ENCODE measurements around the gene RAD50. TPM values are rescaled to one million over a fixed set of nuclear protein-coding genes. Genes with fewer than 3 reads are reported as not detected.

The RAD50 gene
- polyA plus RNA-seq, 1 experiment = 9.7 TPM

DNA sequence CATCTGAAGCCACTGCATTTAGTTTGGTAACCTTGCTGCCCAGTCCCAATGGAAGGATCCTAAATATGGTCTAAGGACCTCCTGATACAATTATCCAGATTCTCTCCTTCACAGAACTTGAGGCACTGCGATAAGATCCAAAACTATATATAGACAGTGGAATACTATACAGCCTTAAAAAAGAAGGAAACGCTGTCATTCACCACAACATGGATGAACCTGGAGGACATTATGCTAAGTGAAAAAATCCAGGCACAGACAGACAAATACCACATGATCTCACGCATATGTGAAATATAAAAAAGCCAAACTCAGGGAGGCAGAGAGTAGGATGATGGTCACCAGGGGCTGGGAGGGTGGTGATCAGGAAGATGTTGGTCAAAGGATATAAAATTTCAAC lies 114.2 kb downstream of the RAD50 start:
- TF ChIP-seq, protein P1, sequence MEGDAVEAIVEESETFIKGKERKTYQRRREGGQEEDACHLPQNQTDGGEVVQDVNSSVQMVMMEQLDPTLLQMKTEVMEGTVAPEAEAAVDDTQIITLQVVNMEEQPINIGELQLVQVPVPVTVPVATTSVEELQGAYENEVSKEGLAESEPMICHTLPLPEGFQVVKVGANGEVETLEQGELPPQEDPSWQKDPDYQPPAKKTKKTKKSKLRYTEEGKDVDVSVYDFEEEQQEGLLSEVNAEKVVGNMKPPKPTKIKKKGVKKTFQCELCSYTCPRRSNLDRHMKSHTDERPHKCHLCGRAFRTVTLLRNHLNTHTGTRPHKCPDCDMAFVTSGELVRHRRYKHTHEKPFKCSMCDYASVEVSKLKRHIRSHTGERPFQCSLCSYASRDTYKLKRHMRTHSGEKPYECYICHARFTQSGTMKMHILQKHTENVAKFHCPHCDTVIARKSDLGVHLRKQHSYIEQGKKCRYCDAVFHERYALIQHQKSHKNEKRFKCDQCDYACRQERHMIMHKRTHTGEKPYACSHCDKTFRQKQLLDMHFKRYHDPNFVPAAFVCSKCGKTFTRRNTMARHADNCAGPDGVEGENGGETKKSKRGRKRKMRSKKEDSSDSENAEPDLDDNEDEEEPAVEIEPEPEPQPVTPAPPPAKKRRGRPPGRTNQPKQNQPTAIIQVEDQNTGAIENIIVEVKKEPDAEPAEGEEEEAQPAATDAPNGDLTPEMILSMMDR (IDR thresholded peaks at IDR 0.05; ENCODE audit: insufficient read depth, low read depth, low read length) = no peak
- H3K4me3 ChIP-seq (ENCODE audit: low read depth, low read length) = no peak overlapping the region
- no peak for DNase-seq (ENCODE audit: low read depth)
- no peaks in the 10 kb centered on the region for H3K36me3 ChIP-seq (ENCODE audit: control insufficient read depth, insufficient read depth, low read length)
- H3K27me3 ChIP-seq (ENCODE audit: control insufficient read depth, insufficient read depth, low read length) = no peaks in the 10 kb centered on the region
- ChIA-PET CTCF (interaction anchor here (0.6 kb wide), 1 partner anchor 16 kb away, joined by 3 read pairs; no protein-coding TSS in a partner anchor), POLR2A (no interaction called here)

DNA sequence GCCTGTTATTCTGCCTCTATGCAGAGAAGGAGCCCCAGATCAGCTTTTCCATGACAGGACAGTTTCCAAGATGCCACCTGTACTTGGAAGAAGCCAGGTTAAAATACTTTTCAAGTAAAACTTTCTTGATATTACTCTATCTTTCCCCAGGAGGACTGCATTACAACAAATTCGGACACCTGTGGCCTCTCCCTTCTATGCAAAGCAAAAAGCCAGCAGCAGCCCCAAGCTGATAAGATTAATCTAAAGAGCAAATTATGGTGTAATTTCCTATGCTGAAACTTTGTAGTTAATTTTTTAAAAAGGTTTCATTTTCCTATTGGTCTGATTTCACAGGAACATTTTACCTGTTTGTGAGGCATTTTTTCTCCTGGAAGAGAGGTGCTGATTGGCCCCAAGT lies 116.7 kb downstream of the RAD50 start:
- ChIA-PET POLR2A (no interaction called here), CTCF (interaction anchor here (0.7 kb wide), 1 partner anchor 97 kb away, joined by 3 read pairs; no protein-coding TSS in a partner anchor)
- Histone ChIP-seq H3K36me3 (ENCODE audit: control insufficient read depth, insufficient read depth, low read length) (no peaks in the 10 kb centered on the region), H3K27me3 (ENCODE audit: control insufficient read depth, insufficient read depth, low read length) (no peaks in the 10 kb centered on the region), H3K4me3 (ENCODE audit: low read depth, low read length) (no peak overlapping the region)
- TF ChIP-seq, protein P1 (IDR thresholded peaks at IDR 0.05; ENCODE audit: insufficient read depth, low read depth, low read length) = no peak
- no peak for DNase-seq (ENCODE audit: low read depth)

DNA sequence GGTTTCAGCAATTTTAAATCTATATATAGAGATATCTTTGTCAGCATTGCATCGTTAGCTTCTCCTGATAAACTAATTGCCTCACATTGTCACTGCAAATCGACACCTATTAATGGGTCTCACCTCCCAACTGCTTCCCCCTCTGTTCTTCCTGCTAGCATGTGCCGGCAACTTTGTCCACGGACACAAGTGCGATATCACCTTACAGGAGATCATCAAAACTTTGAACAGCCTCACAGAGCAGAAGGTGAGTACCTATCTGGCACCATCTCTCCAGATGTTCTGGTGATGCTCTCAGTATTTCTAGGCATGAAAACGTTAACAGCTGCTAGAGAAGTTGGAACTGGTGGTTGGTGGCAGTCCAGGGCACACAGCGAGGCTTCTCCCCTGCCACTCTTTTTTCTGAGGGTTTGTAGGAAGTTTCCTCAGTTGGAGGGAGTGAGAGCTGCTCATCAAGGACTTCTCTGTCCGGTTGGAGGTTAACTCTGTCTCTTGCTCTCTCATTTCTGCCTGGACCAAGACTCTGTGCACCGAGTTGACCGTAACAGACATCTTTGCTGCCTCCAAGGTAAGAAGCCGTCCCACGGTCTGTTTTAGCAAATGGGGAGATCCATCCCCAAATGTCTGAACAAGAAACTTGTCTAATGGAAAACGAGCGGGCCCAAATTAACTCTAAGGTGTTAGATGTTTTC lies 117.3 kb downstream of the RAD50 start, which contains the start of gene IL4:
Gene IL4 (plus strand): TSS at position 51 of the 692 bp plus-strand sequence. CDS start 62 bp downstream, at position 113.
- POLR2A ChIA-PET = no interaction called here
- H3K4me3 ChIP-seq (ENCODE audit: low read depth, low read length) = peak within 1 kb of the TSS; percentile 22
- TF ChIP-seq, protein P1 (IDR thresholded peaks at IDR 0.05; ENCODE audit: insufficient read depth, low read depth, low read length) = no peak
- no peak for DNase-seq (ENCODE audit: low read depth)
- H3K27me3 ChIP-seq (ENCODE audit: control insufficient read depth, insufficient read depth, low read length) = no peaks in the 10 kb centered on the region
- no peaks in the 10 kb centered on the region for H3K36me3 ChIP-seq (ENCODE audit: control insufficient read depth, insufficient read depth, low read length)
- CTCF ChIA-PET = interaction anchor here (0.6 to 1.5 kb wide), 3 partner anchors 98 to 1053 kb away, joined by 3 to 4 read pairs (median 3); no protein-coding TSS in a partner anchor

DNA sequence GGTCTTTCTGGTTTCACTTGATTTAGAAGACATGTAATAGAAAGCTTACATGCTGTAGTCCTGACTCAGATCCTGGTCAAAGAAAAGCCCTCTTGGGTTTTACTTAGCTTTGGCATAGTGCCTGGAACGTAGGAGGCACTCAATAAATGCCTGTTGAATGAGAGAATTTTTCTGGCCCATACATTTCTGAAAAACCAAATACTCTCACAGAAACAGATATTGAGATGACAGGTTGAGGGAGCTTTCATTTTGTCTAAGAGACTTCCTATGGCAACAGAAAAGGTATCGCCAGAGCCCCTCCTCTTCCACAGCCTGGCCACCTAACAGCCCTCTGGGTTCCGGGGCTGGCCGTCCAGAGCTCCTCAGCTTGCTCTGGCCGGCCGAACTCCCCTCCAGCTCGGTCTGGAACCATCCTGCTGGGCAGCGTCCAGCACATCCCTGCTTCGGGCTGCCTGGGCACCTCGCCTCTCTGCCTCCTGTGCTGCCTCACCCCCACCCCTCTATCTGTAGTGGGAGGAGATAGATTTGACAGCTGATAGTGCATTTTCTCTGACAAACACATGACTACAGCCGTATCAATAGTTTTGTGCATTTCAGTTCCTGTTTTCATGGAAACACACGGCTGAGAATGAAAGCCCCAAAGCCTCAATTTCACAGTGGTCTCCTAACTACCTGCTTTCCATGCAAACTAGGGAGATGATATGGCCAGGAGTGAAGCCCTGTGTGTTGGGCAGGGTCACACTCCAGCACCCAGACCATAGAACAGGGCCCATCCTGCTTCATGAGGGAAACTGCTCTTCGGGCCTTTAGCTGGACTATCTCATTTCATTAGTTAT lies 118.1 kb downstream of the RAD50 start:
- H3K36me3 ChIP-seq (ENCODE audit: control insufficient read depth, insufficient read depth, low read length) = no peaks in the 10 kb centered on the region
- H3K27me3 ChIP-seq (ENCODE audit: control insufficient read depth, insufficient read depth, low read length) = no peaks in the 10 kb centered on the region
- TF ChIP-seq, protein P1 (IDR thresholded peaks at IDR 0.05; ENCODE audit: insufficient read depth, low read depth, low read length) = no peak
- H3K4me3 ChIP-seq (ENCODE audit: low read depth, low read length) = peak overlapping the region; percentile 22
- ChIA-PET CTCF (interaction anchor here (0.6 to 1.5 kb wide), 3 partner anchors 45 to 1052 kb away, joined by 3 to 4 read pairs (median 3); no protein-coding TSS in a partner anchor), POLR2A (no interaction called here)
- peak; percentile 91 for DNase-seq (ENCODE audit: low read depth)
